Thyroid gland (tissue), 4 donors: ENCODE results near the gene CA10.

Source experiments
- POLR2A ChIP-seq, 2 donors: fragments of 450-650 bp; IDR thresholded peaks; one replicate each; pipeline ENCODE4 v1.6.1; 2017; ENCODE audit warnings: antibody characterized with exemption in 2 of 2, mild to moderate bottlenecking in 2 of 2, moderate library complexity in 1 of 2
- TF ChIP-seq, protein P1 (sequence below), 6 experiments: fragments of 200-600 bp in 3 of 6; fragments of 450-650 bp in 3 of 6; sonication (generic) in 3 of 6; IDR thresholded peaks; one replicate each; pipeline ENCODE4 v1.5.1; 2016 to 2019; ENCODE audit warnings: antibody characterized with exemption in 6 of 6, mild to moderate bottlenecking in 2 of 6, inconsistent platforms in 1 of 6, moderate library complexity in 1 of 6

DNA sequence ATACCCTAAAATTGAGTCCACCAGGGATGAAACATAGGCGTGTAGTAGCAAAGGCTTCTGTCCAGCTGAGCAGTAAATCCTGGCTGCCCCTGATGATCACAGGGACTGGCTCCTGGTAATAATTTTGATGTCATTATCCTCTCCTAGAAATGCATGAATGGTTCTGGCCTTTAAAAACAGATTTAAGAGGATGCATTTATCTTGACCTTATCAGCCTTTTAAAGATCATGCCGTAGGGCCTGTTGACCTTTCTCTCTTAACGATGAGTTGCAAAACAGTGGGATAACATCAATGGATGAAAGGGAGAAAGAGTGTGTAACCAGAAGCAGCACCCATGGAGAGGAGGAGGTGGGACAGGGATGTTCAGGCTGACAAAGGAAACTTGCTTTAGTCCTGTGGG lies 128.5 kb downstream of the CA10 start:
- TF ChIP-seq, protein P1, sequence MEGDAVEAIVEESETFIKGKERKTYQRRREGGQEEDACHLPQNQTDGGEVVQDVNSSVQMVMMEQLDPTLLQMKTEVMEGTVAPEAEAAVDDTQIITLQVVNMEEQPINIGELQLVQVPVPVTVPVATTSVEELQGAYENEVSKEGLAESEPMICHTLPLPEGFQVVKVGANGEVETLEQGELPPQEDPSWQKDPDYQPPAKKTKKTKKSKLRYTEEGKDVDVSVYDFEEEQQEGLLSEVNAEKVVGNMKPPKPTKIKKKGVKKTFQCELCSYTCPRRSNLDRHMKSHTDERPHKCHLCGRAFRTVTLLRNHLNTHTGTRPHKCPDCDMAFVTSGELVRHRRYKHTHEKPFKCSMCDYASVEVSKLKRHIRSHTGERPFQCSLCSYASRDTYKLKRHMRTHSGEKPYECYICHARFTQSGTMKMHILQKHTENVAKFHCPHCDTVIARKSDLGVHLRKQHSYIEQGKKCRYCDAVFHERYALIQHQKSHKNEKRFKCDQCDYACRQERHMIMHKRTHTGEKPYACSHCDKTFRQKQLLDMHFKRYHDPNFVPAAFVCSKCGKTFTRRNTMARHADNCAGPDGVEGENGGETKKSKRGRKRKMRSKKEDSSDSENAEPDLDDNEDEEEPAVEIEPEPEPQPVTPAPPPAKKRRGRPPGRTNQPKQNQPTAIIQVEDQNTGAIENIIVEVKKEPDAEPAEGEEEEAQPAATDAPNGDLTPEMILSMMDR (IDR thresholded peaks at IDR 0.05): no peak
- TF ChIP-seq POLR2A (IDR thresholded peaks at IDR 0.05): no peak
